ENCODE data around the gene NHLRC1. TPM values are rescaled to one million over a fixed set of nuclear protein-coding genes. Genes with fewer than 3 reads are reported as not detected.

Gene NHLRC1
- total and polyA plus RNA-seq, 9 of the 15 experiments (the other 6 are each of a cell fraction or from before 2014, with no cell fraction given) = not detected

- TF ChIP-seq ZBTB1 (CRISPR knock-in tag; IDR thresholded peaks at IDR 0.05; ENCODE audit: borderline replicate concordance, low read depth) = peak; percentile 17; the same call in 1 of the 2 replicates
- TF ChIP-seq RCOR1 (IDR thresholded peaks at IDR 0.05; ENCODE audit: borderline replicate concordance in 1 of 2, low read depth in 2 of 2, low read length in 2 of 2) = 0 out of 4 replicates have a peak, but pooled peaks of 1 of the 2 experiments have one; percentile 57
- no peak for TF ChIP-seq KAT2B (IDR thresholded peaks at IDR 0.05; ENCODE audit: low read depth, low read length)
- TF ChIP-seq ZBTB40 (IDR thresholded peaks at IDR 0.05) = peak; percentile 30; the same call in 1 of the 2 replicates
- TF ChIP-seq ZBTB40 (CRISPR knock-in tag; IDR thresholded peaks at IDR 0.05) = no peak
- TF ChIP-seq SMC3 (conservative IDR thresholded peaks at IDR 0.05; ENCODE audit: insufficient read depth, low read depth, low read length) = no peak; the same call in 1 of the 2 replicates
- no peak for TF ChIP-seq ZNF133 (CRISPR knock-in tag; IDR thresholded peaks at IDR 0.05)
- peak in 1 of 2 experiments; percentile 43; a peak in 2 of 4 replicates for TF ChIP-seq RAD21 (CRISPR knock-in tag; conservative IDR thresholded peaks at IDR 0.05 in 1 of 2, IDR thresholded peaks at IDR 0.05 in 1 of 2)
- TF ChIP-seq ZNF395 (CRISPR knock-in tag; IDR thresholded peaks at IDR 0.05) = 0 out of 2 replicates have a peak, but pooled peaks have one; percentile 46
- TF ChIP-seq ZNF143 (CRISPR knock-in tag; IDR thresholded peaks at IDR 0.05) = no peak
- peak; percentile 30; the same call in 1 of the 2 replicates for TF ChIP-seq FOXP4 (CRISPR knock-in tag; IDR thresholded peaks at IDR 0.05; ENCODE audit: borderline replicate concordance)
- TF ChIP-seq RBBP5 (IDR thresholded peaks at IDR 0.05; ENCODE audit: borderline replicate concordance, insufficient read depth, low read length, poor library complexity, severe bottlenecking) = peak; percentile 77
Observed at GRCh38 chr6:18155864-18156421, 33.5 kb upstream of the NHLRC1 start (continued).

Measured in K562 (cell line).